ENCODE measurements around the gene NPAS1. TPM values are rescaled to one million over a fixed set of nuclear protein-coding genes. Genes with fewer than 3 reads are reported as not detected.

NPAS1 gene
- total and polyA plus RNA-seq, 2 of the 13 experiments (the other 11 are each of a cell fraction or from before 2014, with no cell fraction given): 0.35 to 2.9 TPM

DNA sequence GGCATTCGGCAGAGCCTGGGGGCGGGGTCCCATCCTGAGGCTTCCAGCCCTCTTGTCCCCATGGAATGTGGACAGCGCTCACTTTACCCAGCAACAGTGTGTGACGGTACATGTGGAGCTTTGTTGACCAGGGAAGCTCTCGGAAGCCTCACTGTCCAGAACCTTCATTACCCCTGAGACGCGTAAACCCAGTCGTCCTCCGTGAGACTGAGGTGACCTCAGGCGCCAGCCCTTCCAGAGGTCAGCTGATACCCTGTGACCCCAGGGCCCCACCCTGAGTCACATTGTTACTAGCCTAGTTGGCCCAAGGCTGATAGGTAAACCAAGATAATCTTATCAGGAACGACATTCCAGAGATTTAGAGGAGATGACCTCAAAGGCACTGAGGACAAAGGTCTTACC is 39.0 kb downstream of the NPAS1 start (continued):
- peak; percentile 65; the same call in 1 of the 2 replicates for TF ChIP-seq ZMYM2 (CRISPR knock-in tag; IDR thresholded peaks at IDR 0.05)
- no peak for TF ChIP-seq ATF7-NPFF (CRISPR knock-in tag; IDR thresholded peaks at IDR 0.05; ENCODE audit: low read depth)
- TF ChIP-seq FLYWCH1 (CRISPR knock-in tag; IDR thresholded peaks at IDR 0.05): no peak
- TF ChIP-seq, protein P1, sequence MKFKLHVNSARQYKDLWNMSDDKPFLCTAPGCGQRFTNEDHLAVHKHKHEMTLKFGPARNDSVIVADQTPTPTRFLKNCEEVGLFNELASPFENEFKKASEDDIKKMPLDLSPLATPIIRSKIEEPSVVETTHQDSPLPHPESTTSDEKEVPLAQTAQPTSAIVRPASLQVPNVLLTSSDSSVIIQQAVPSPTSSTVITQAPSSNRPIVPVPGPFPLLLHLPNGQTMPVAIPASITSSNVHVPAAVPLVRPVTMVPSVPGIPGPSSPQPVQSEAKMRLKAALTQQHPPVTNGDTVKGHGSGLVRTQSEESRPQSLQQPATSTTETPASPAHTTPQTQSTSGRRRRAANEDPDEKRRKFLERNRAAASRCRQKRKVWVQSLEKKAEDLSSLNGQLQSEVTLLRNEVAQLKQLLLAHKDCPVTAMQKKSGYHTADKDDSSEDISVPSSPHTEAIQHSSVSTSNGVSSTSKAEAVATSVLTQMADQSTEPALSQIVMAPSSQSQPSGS (CRISPR knock-in tag; IDR thresholded peaks at IDR 0.05): peak; percentile 45; the same call in 1 of the 2 replicates
- peak; percentile 64; the same call in 1 of the 2 replicates for TF ChIP-seq HNF4G (IDR thresholded peaks at IDR 0.05; ENCODE audit: borderline replicate concordance, low read depth, low read length)
- TF ChIP-seq HNF4G (CRISPR knock-in tag; IDR thresholded peaks at IDR 0.05; ENCODE audit: borderline replicate concordance, low read depth): peak; percentile 45; the same call in 1 of the 2 replicates
- TF ChIP-seq, protein P2, sequence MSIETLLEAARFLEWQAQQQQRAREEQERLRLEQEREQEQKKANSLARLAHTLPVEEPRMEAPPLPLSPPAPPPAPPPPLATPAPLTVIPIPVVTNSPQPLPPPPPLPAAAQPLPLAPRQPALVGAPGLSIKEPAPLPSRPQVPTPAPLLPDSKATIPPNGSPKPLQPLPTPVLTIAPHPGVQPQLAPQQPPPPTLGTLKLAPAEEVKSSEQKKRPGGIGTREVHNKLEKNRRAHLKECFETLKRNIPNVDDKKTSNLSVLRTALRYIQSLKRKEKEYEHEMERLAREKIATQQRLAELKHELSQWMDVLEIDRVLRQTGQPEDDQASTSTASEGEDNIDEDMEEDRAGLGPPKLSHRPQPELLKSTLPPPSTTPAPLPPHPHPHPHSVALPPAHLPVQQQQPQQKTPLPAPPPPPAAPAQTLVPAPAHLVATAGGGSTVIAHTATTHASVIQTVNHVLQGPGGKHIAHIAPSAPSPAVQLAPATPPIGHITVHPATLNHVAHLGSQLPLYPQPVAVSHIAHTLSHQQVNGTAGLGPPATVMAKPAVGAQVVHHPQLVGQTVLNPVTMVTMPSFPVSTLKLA (IDR thresholded peaks at IDR 0.05): peak; percentile 30; the same call in 1 of the 2 replicates
- no peak for TF ChIP-seq ZNF382 (CRISPR knock-in tag; IDR thresholded peaks at IDR 0.05; ENCODE audit: borderline replicate concordance)
- TF ChIP-seq ZFP36L1 (CRISPR knock-in tag; IDR thresholded peaks at IDR 0.05): no peak
- 0 out of 2 replicates have a peak, but pooled peaks have one; percentile 40 for TF ChIP-seq HMG20A (CRISPR knock-in tag; IDR thresholded peaks at IDR 0.05; ENCODE audit: borderline replicate concordance)
- peak; percentile 47; the same call in 1 of the 2 replicates for TF ChIP-seq PHF21A (CRISPR knock-in tag; IDR thresholded peaks at IDR 0.05)
- TF ChIP-seq, protein P3, sequence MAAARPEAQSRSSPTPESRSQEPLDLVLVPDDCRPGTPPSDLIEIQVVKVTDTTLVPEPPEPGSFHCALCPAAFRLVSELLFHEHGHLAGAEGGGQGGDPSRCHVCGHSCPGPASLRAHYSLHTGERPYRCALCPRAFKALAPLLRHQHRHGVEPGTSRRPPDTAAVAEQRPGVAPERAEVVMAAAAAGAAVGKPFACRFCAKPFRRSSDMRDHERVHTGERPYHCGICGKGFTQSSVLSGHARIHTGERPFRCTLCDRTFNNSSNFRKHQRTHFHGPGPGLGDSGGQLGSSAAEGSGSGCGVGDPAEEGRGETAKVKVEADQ (CRISPR knock-in tag; IDR thresholded peaks at IDR 0.05; ENCODE audit: borderline replicate concordance): no peak
- peak in 1 of 2 experiments; percentile 79; a peak in 1 of 4 replicates for TF ChIP-seq EP300 (IDR thresholded peaks at IDR 0.05; ENCODE audit: low read depth in 2 of 2, low read length in 2 of 2)
- TF ChIP-seq EP300 (CRISPR knock-in tag; IDR thresholded peaks at IDR 0.05; ENCODE audit: borderline replicate concordance): peak; percentile 66; the same call in 1 of the 2 replicates
- TF ChIP-seq DMAP1 (CRISPR knock-in tag; IDR thresholded peaks at IDR 0.05): 0 out of 2 replicates have a peak, but pooled peaks have one; percentile 26
- TF ChIP-seq, protein P4, sequence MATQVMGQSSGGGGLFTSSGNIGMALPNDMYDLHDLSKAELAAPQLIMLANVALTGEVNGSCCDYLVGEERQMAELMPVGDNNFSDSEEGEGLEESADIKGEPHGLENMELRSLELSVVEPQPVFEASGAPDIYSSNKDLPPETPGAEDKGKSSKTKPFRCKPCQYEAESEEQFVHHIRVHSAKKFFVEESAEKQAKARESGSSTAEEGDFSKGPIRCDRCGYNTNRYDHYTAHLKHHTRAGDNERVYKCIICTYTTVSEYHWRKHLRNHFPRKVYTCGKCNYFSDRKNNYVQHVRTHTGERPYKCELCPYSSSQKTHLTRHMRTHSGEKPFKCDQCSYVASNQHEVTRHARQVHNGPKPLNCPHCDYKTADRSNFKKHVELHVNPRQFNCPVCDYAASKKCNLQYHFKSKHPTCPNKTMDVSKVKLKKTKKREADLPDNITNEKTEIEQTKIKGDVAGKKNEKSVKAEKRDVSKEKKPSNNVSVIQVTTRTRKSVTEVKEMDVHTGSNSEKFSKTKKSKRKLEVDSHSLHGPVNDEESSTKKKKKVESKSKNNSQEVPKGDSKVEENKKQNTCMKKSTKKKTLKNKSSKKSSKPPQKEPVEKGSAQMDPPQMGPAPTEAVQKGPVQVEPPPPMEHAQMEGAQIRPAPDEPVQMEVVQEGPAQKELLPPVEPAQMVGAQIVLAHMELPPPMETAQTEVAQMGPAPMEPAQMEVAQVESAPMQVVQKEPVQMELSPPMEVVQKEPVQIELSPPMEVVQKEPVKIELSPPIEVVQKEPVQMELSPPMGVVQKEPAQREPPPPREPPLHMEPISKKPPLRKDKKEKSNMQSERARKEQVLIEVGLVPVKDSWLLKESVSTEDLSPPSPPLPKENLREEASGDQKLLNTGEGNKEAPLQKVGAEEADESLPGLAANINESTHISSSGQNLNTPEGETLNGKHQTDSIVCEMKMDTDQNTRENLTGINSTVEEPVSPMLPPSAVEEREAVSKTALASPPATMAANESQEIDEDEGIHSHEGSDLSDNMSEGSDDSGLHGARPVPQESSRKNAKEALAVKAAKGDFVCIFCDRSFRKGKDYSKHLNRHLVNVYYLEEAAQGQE (IDR thresholded peaks at IDR 0.05; ENCODE audit: borderline replicate concordance in 1 of 2, low read depth in 1 of 2, low read length in 2 of 2): peak in 1 of 2 experiments; percentile 32; a peak in 1 of 4 replicates
- peak; percentile 65; the same call in 1 of the 2 replicates for TF ChIP-seq NCOA2 (CRISPR knock-in tag; IDR thresholded peaks at IDR 0.05)
- TF ChIP-seq ESRRA (CRISPR knock-in tag; IDR thresholded peaks at IDR 0.05; ENCODE audit: low read depth): peak; percentile 88
- peak; percentile 33; the same call in 1 of the 2 replicates for TF ChIP-seq BCL6 (CRISPR knock-in tag; IDR thresholded peaks at IDR 0.05)
- peak; percentile 58; the same call in 1 of the 2 replicates for TF ChIP-seq PITX1 (CRISPR knock-in tag; IDR thresholded peaks at IDR 0.05)
- no peak for TF ChIP-seq HES4 (CRISPR knock-in tag; IDR thresholded peaks at IDR 0.05; ENCODE audit: borderline replicate concordance)
- no peak for TF ChIP-seq ZNF282 (IDR thresholded peaks at IDR 0.05; ENCODE audit: partially characterized antibody)
- TF ChIP-seq NR2F6 (IDR thresholded peaks at IDR 0.05): peak; percentile 95
- peak; percentile 92 for TF ChIP-seq NR2F6 (CRISPR knock-in tag; IDR thresholded peaks at IDR 0.05)
